ENCODE measurements around the gene RASAL1.

Gene RASAL1

GRCh38 chr12:113095405-113095804, 40.2 kb downstream of the RASAL1 start:
- DNase-seq, result no peak

GRCh38 chr12:113094738-113095137, 40.8 kb downstream of the RASAL1 start:
- DNase-seq, result no peak

GRCh38 chr12:113093409-113094101, 42.0 kb downstream of the RASAL1 start:
- no peak for DNase-seq

- DNase-seq, result no peak
Measured at GRCh38 chr12:113092607-113093408, 42.8 kb downstream of the RASAL1 start.

GRCh38 chr12:113091506-113091905, 44.1 kb downstream of the RASAL1 start:
- no peak for DNase-seq

GRCh38 chr12:113090740-113091139, 44.8 kb downstream of the RASAL1 start:
- DNase-seq, result no peak

- no peak for DNase-seq
Measured at GRCh38 chr12:113089839-113090238, 45.7 kb downstream of the RASAL1 start.

GRCh38 chr12:113088971-113089756, 46.4 kb downstream of the RASAL1 start:
- no peak for DNase-seq

GRCh38 chr12:113088037-113088436, 47.5 kb downstream of the RASAL1 start:
- DNase-seq, result no peak

- DNase-seq, result no peak
Measured at GRCh38 chr12:113087193-113087592, 48.4 kb downstream of the RASAL1 start.

- DNase-seq, result peak in 1 of 2 experiments; percentile 18
Measured at GRCh38 chr12:113086249-113087164, 49.1 kb downstream of the RASAL1 start.

GRCh38 chr12:113083863-113084435, 51.6 kb downstream of the RASAL1 start:
- no peak for DNase-seq

GRCh38 chr12:113082486-113083148, 52.9 kb downstream of the RASAL1 start:
- DNase-seq, result no peak

- DNase-seq, result no peak
Measured at GRCh38 chr12:113081873-113082272, 53.7 kb downstream of the RASAL1 start.

GRCh38 chr12:113077859-113078255, 57.7 kb downstream of the RASAL1 start:
- no peak for DNase-seq

- DNase-seq, result no peak
Measured at GRCh38 chr12:113077057-113077858, 58.3 kb downstream of the RASAL1 start.

- DNase-seq, result peak; percentile 37
Measured at GRCh38 chr12:113075137-113075683, 60.4 kb downstream of the RASAL1 start.

GRCh38 chr12:113073586-113073985, 62.0 kb downstream of the RASAL1 start:
- no peak for DNase-seq

GRCh38 chr12:113072136-113072535, 63.4 kb downstream of the RASAL1 start:
- DNase-seq, result peak in 1 of 2 experiments; percentile 59

All from SHP77 (cell line).